ENCODE data around the gene ZNRF3.

DNA sequence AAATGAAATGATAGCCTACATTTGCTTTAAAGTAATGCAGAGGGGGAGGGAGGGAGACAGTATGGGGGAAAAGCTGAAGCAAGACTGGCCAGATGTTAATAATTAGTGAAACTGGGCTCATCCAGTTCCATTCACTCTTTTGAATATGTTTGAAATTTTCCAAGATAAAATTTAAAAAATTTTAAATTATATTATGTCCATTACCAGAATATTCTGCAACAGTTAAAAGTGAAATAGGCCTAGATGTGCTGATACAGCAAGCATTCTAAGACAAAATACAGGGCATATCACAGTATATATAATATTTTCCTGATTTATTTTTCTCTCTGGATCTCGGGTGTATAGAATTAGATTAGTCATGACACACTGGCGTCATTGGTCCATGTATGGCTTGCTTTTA, 13.6 kb upstream of the ZNRF3 start:
- TF ChIP-seq, protein P1, sequence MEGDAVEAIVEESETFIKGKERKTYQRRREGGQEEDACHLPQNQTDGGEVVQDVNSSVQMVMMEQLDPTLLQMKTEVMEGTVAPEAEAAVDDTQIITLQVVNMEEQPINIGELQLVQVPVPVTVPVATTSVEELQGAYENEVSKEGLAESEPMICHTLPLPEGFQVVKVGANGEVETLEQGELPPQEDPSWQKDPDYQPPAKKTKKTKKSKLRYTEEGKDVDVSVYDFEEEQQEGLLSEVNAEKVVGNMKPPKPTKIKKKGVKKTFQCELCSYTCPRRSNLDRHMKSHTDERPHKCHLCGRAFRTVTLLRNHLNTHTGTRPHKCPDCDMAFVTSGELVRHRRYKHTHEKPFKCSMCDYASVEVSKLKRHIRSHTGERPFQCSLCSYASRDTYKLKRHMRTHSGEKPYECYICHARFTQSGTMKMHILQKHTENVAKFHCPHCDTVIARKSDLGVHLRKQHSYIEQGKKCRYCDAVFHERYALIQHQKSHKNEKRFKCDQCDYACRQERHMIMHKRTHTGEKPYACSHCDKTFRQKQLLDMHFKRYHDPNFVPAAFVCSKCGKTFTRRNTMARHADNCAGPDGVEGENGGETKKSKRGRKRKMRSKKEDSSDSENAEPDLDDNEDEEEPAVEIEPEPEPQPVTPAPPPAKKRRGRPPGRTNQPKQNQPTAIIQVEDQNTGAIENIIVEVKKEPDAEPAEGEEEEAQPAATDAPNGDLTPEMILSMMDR (IDR thresholded peaks at IDR 0.05) = no peak
- no peak for TF ChIP-seq EZH2 (IDR thresholded peaks at IDR 0.05; ENCODE audit: borderline replicate concordance, insufficient read depth, low read depth, low read length, poor library complexity, severe bottlenecking)
